HG03280 (cell line): ENCODE data around the gene DCUN1D4.
A peak's percentile ranks its signal among the peaks of the same experiment; 100 is the strongest.

Experiments
- ATAC-seq: cut with Tn5 transposase; IDR thresholded peaks from one replicate; pipeline ENCODE4 v1.9.1; 2021; ENCODE audit warnings: mild to moderate bottlenecking, moderate library complexity; ENCODE audit not compliant: unreplicated experiment

The DCUN1D4 gene

GRCh38 chr4:51842554-51843308 is at the start of gene DCUN1D4:
Gene DCUN1D4 (plus strand): TSS chr4:51843153. CDS start chr4:51843243, 90 bp downstream.
- peak; percentile 96 for ATAC-seq

- ATAC-seq, result no peak
Measured at GRCh38 chr4:51820443-51821234, 22.3 kb upstream of the DCUN1D4 start.

GRCh38 chr4:51825341-51825740 is 17.6 kb upstream of the DCUN1D4 start:
- no peak for ATAC-seq

GRCh38 chr4:51830156-51830720 is 12.7 kb upstream of the DCUN1D4 start:
- ATAC-seq, result no peak

- ATAC-seq, result peak; percentile 66
Measured at GRCh38 chr4:51831133-51831532, 11.8 kb upstream of the DCUN1D4 start.

GRCh38 chr4:51833236-51833635 is 9.7 kb upstream of the DCUN1D4 start:
- no peak for ATAC-seq

GRCh38 chr4:51835079-51835478 is 7.9 kb upstream of the DCUN1D4 start:
- ATAC-seq, result no peak

GRCh38 chr4:51835855-51836254 is 7.1 kb upstream of the DCUN1D4 start:
- ATAC-seq, result no peak

- ATAC-seq, result no peak
Measured at GRCh38 chr4:51836549-51836948, 6.4 kb upstream of the DCUN1D4 start.

- ATAC-seq, result no peak
Measured at GRCh38 chr4:51840781-51841180, 2.2 kb upstream of the DCUN1D4 start.

- ATAC-seq, result no peak
Measured at GRCh38 chr4:51842167-51842553, 793 bp upstream of the DCUN1D4 start.

- no peak for ATAC-seq
Measured at GRCh38 chr4:51843309-51844152, 578 bp downstream of the DCUN1D4 start.

- peak; percentile 38 for ATAC-seq
Measured at GRCh38 chr4:51844153-51845054, 1.5 kb downstream of the DCUN1D4 start.

- ATAC-seq, result no peak
Measured at GRCh38 chr4:51845055-51845426, 2.1 kb downstream of the DCUN1D4 start.

- ATAC-seq, result no peak
Measured at GRCh38 chr4:51845711-51846110, 2.8 kb downstream of the DCUN1D4 start.

GRCh38 chr4:51849430-51849829 is 6.5 kb downstream of the DCUN1D4 start:
- no peak for ATAC-seq

GRCh38 chr4:51850294-51850693 is 7.3 kb downstream of the DCUN1D4 start:
- no peak for ATAC-seq

- no peak for ATAC-seq
Measured at GRCh38 chr4:51851090-51851936, 8.4 kb downstream of the DCUN1D4 start.

GRCh38 chr4:51851937-51852290 is 9.0 kb downstream of the DCUN1D4 start:
- ATAC-seq, result no peak
